Measurements from ENCODE around the gene FAM110A. TPM values are rescaled to one million over a fixed set of nuclear protein-coding genes. Genes with fewer than 3 reads are reported as not detected.
"Not testable (repeated sequence)": the region's sequence is repeated elsewhere in the genome, so short reads cannot be mapped to it uniquely, and the experiment has no call there.

FAM110A gene
- total RNA-seq, 1 donor from 2014 or later, result 7.1 TPM

DNA sequence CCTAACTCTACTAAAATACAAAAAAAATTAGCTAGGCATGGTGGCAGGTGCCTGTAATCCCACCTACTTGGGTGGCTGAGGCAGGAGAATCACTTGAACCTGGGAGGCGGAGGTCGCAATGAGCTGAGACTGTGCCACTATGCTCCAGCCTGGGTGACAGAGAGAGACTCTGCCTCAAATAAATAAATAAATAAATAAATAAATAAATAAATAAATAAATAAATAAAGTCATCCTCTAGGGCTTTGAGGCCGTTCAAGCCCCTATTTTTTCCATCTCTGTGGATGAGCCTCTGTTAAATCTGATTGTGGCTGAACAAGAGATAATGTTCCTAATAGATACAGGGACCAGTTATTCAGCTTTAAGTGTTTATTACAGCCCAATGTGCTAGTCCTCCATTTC lies 31.8 kb upstream of the FAM110A start:
- TF ChIP-seq, protein P1, sequence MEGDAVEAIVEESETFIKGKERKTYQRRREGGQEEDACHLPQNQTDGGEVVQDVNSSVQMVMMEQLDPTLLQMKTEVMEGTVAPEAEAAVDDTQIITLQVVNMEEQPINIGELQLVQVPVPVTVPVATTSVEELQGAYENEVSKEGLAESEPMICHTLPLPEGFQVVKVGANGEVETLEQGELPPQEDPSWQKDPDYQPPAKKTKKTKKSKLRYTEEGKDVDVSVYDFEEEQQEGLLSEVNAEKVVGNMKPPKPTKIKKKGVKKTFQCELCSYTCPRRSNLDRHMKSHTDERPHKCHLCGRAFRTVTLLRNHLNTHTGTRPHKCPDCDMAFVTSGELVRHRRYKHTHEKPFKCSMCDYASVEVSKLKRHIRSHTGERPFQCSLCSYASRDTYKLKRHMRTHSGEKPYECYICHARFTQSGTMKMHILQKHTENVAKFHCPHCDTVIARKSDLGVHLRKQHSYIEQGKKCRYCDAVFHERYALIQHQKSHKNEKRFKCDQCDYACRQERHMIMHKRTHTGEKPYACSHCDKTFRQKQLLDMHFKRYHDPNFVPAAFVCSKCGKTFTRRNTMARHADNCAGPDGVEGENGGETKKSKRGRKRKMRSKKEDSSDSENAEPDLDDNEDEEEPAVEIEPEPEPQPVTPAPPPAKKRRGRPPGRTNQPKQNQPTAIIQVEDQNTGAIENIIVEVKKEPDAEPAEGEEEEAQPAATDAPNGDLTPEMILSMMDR (IDR thresholded peaks at IDR 0.05; ENCODE audit: insufficient read depth, low read length, severe bottlenecking), result no peak
- no peak for DNase-seq (ENCODE audit: low read depth)
- no peak for FAIRE-seq
- H3K4me3 ChIP-seq (ENCODE audit: low read depth, low read length), result no peak overlapping the region
- H3K36me3 ChIP-seq (ENCODE audit: control insufficient read depth, insufficient read depth, low read length), result no peaks in the 10 kb centered on the region
- H3K27me3 ChIP-seq (ENCODE audit: control insufficient read depth, insufficient read depth, low read length), result no peaks in the 10 kb centered on the region

- H3K4me3 ChIP-seq (ENCODE audit: low read depth, low read length), result no peak overlapping the region
- no peaks in the 10 kb centered on the region for H3K27me3 ChIP-seq (ENCODE audit: control insufficient read depth, insufficient read depth, low read length)
- TF ChIP-seq, protein P1 (IDR thresholded peaks at IDR 0.05; ENCODE audit: insufficient read depth, low read length, severe bottlenecking), result no peak
- H3K36me3 ChIP-seq (ENCODE audit: control insufficient read depth, insufficient read depth, low read length), result no peaks in the 10 kb centered on the region
- DNase-seq (ENCODE audit: low read depth), result peak; percentile 9
- FAIRE-seq, result no peak
These were observed 27.8 kb upstream of the FAM110A start for GRCh38 chr20:805713-806112.

GRCh38 chr20:811776-812434 lies 21.6 kb upstream of the FAM110A start:
- not testable (repeated sequence) for FAIRE-seq; H3K4me3 ChIP-seq (ENCODE audit: low read depth, low read length); H3K27me3 ChIP-seq (ENCODE audit: control insufficient read depth, insufficient read depth, low read length); DNase-seq (ENCODE audit: low read depth); H3K36me3 ChIP-seq (ENCODE audit: control insufficient read depth, insufficient read depth, low read length)

- H3K4me3 ChIP-seq (ENCODE audit: low read depth, low read length); H3K27me3 ChIP-seq (ENCODE audit: control insufficient read depth, insufficient read depth, low read length); DNase-seq (ENCODE audit: low read depth); H3K36me3 ChIP-seq (ENCODE audit: control insufficient read depth, insufficient read depth, low read length); FAIRE-seq: not testable (repeated sequence)
These were observed 21.1 kb upstream of the FAM110A start for GRCh38 chr20:812435-812814.

GRCh38 chr20:813390-813789 lies 20.1 kb upstream of the FAM110A start:
- TF ChIP-seq, protein P1 (IDR thresholded peaks at IDR 0.05; ENCODE audit: insufficient read depth, low read length, severe bottlenecking), result no peak

DNA sequence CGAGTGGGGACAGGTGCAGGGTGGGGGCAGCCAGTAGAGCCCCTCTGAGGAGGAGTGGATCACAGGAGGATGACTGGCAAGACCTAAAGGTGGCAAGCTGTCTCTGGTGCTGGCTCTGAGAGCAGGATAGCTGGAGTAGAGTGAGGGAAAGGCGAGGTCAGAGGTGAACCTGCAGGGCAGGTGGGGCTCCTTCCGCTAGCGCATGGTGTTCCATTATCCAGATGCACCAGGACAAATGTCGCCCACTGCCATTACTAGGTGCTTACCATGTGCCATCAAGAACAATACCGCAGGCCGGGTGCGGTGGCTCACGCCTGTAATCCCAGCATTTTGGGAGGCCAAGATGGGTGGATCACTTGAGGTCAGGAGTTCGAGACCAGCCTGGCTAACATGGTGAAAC lies 18.3 kb upstream of the FAM110A start:
- DNase-seq (ENCODE audit: low read depth) (no peak), FAIRE-seq (no peak)
- Histone ChIP-seq H3K27me3 (ENCODE audit: control insufficient read depth, insufficient read depth, low read length) (no peaks in the 10 kb centered on the region), H3K36me3 (ENCODE audit: control insufficient read depth, insufficient read depth, low read length) (no peaks in the 10 kb centered on the region), H3K4me3 (ENCODE audit: low read depth, low read length) (no peak overlapping the region)
- TF ChIP-seq, protein P1 (IDR thresholded peaks at IDR 0.05; ENCODE audit: insufficient read depth, low read length, severe bottlenecking), result no peak

More at GRCh38 chr20:813390-813789, 20.1 kb upstream of the FAM110A start:
- FAIRE-seq, result no peak
- DNase-seq (ENCODE audit: low read depth), result no peak
- H3K27me3 ChIP-seq (ENCODE audit: control insufficient read depth, insufficient read depth, low read length), result no peaks in the 10 kb centered on the region
- no peaks in the 10 kb centered on the region for H3K36me3 ChIP-seq (ENCODE audit: control insufficient read depth, insufficient read depth, low read length)
- no peak overlapping the region for H3K4me3 ChIP-seq (ENCODE audit: low read depth, low read length)
